ENCODE measurements around the gene NCBP1. TPM values are rescaled to one million over a fixed set of nuclear protein-coding genes. Genes with fewer than 3 reads are reported as not detected.

NCBP1 gene
- total RNA-seq, 2 experiments from 2014 or later: 37.6 to 41.7 TPM

- Mint-ChIP-seq H3K36me3 (ENCODE audit: low read depth) (no peaks in the 10 kb centered on the region), H3K27me3 (peaks cover 3% of the 10 kb centered on the region), H3K4me3 (no peak overlapping the region), H3K27ac (no peak overlapping the region), H3K4me1 (ENCODE audit: low read depth) (peaks cover 5% of the 10 kb centered on the region), H3K9me3 (no peaks in the 10 kb centered on the region)
- intact Hi-C loops (cut with micrococcal nuclease): no loop called here
- no peak for TF ChIP-seq CTCF (IDR thresholded peaks at IDR 0.05)
- ChIA-PET POLR2A (no interaction called here), CTCF (interaction anchor here (2.9 to 3.1 kb wide), 2 partner anchors 22 to 125 kb away, joined by 15 read pairs; no protein-coding TSS in a partner anchor)
- no peak for DNase-seq
- no peak for ATAC-seq
These were observed 39.7 kb upstream of the NCBP1 start for GRCh38 chr9:97593960-97594359.

- no peak for TF ChIP-seq CTCF (IDR thresholded peaks at IDR 0.05)
- Mint-ChIP-seq H3K4me1 (ENCODE audit: low read depth) (peaks cover 5% of the 10 kb centered on the region), H3K4me3 (no peak overlapping the region), H3K27me3 (peaks cover 3% of the 10 kb centered on the region), H3K9me3 (no peaks in the 10 kb centered on the region), H3K36me3 (ENCODE audit: low read depth) (no peaks in the 10 kb centered on the region), H3K27ac (no peak overlapping the region)
- DNase-seq (no peak), ATAC-seq (no peak)
- POLR2A ChIA-PET: no interaction called here
- intact Hi-C loops (cut with micrococcal nuclease): no loop called here
- CTCF ChIA-PET: interaction anchor here (2.9 to 3.1 kb wide), 2 partner anchors 21 to 126 kb away, joined by 15 read pairs; no protein-coding TSS in a partner anchor
These were observed 39.2 kb upstream of the NCBP1 start for GRCh38 chr9:97594381-97594921.

- Mint-ChIP-seq H3K36me3 (ENCODE audit: low read depth) (no peaks in the 10 kb centered on the region), H3K9me3 (no peaks in the 10 kb centered on the region), H3K27ac (no peak overlapping the region), H3K27me3 (no peaks in the 10 kb centered on the region), H3K4me3 (no peak overlapping the region), H3K4me1 (ENCODE audit: low read depth) (peaks cover 5% of the 10 kb centered on the region)
- no peak for TF ChIP-seq CTCF (IDR thresholded peaks at IDR 0.05)
- DNase-seq: no peak
- ChIA-PET CTCF (interaction anchor here (1.2 to 4.5 kb wide), 5 partner anchors 14 to 210 kb away, joined by 3 to 156 read pairs (median 24); partner anchors contain the start of gene TMOD1), POLR2A (no interaction called here)
- intact Hi-C loops (cut with micrococcal nuclease): loop anchor here (5.0 kb wide), 1 partner anchor 185 kb away; the partner anchor contains the start of gene TDRD7
- ATAC-seq: no peak
These were observed 36.7 kb upstream of the NCBP1 start for GRCh38 chr9:97596906-97597305.

GRCh38 chr9:97598461-97599288 is 34.9 kb upstream of the NCBP1 start:
- DNase-seq (peak; percentile 88), ATAC-seq (peak; percentile 98)
- Mint-ChIP-seq H3K36me3 (ENCODE audit: low read depth) (peaks cover 6% of the 10 kb centered on the region), H3K9me3 (no peaks in the 10 kb centered on the region), H3K27me3 (no peaks in the 10 kb centered on the region), H3K4me3 (no peak overlapping the region), H3K27ac (no peak overlapping the region), H3K4me1 (ENCODE audit: low read depth) (peaks cover 5% of the 10 kb centered on the region)
- TF ChIP-seq CTCF (IDR thresholded peaks at IDR 0.05): peak; percentile 78
- intact Hi-C loops (cut with micrococcal nuclease): loop anchor here (2.0 to 5.0 kb wide), 3 partner anchors 130 to 212 kb away; partner anchors contain the start of gene TDRD7
- ChIA-PET POLR2A (interaction anchor here (0.5 to 0.9 kb wide), 3 partner anchors 98 to 130 kb away, joined by 3 read pairs; partner anchors contain the start of gene TMOD1), CTCF (interaction anchor here (0.6 to 4.5 kb wide), 75 partner anchors 8 to 742 kb away, joined by 3 to 156 read pairs (median 5); partner anchors contain the start of genes NCBP1, TDRD7, TMOD1 and TSTD2)
